Measurements from ENCODE around the gene S100P.
"Not testable (repeated sequence)": the region's sequence is repeated elsewhere in the genome, so short reads cannot be mapped to it uniquely, and the experiment has no call there.

S100P gene

GRCh38 chr4:6693231-6694176 is at the start of gene S100P:
Gene S100P, plus strand, starts transcription at chr4:6693878. Its CDS starts 55 bp downstream, at chr4:6693933.
- DNase-seq (ENCODE audit: low spot score), result no peak

- no peak for DNase-seq (ENCODE audit: low spot score)
These were observed 48.7 kb upstream of the S100P start for GRCh38 chr4:6644792-6645530.

GRCh38 chr4:6647169-6647568 is 46.5 kb upstream of the S100P start:
- no peak for DNase-seq (ENCODE audit: low spot score)

GRCh38 chr4:6647582-6648230 is 46.0 kb upstream of the S100P start:
- DNase-seq (ENCODE audit: low spot score), result no peak

GRCh38 chr4:6649216-6649615 is 44.5 kb upstream of the S100P start:
- no peak for DNase-seq (ENCODE audit: low spot score)

GRCh38 chr4:6654211-6654610 is 39.5 kb upstream of the S100P start:
- not testable (repeated sequence) for DNase-seq (ENCODE audit: low spot score)

GRCh38 chr4:6655291-6655690 is 38.4 kb upstream of the S100P start:
- not testable (repeated sequence) for DNase-seq (ENCODE audit: low spot score)

- no peak for DNase-seq (ENCODE audit: low spot score)
These were observed 37.8 kb upstream of the S100P start for GRCh38 chr4:6655924-6656323.

GRCh38 chr4:6657242-6658208 is 36.2 kb upstream of the S100P start:
- DNase-seq (ENCODE audit: low spot score), result no peak

GRCh38 chr4:6658209-6658595 is 35.5 kb upstream of the S100P start:
- no peak for DNase-seq (ENCODE audit: low spot score)

GRCh38 chr4:6658597-6659075 is 35.0 kb upstream of the S100P start:
- no peak for DNase-seq (ENCODE audit: low spot score)

- DNase-seq (ENCODE audit: low spot score), result no peak
These were observed 33.8 kb upstream of the S100P start for GRCh38 chr4:6659897-6660296.

- no peak for DNase-seq (ENCODE audit: low spot score)
These were observed 33.2 kb upstream of the S100P start for GRCh38 chr4:6660430-6660829.

- DNase-seq (ENCODE audit: low spot score), result no peak
These were observed 31.1 kb upstream of the S100P start for GRCh38 chr4:6662591-6662990.

- DNase-seq (ENCODE audit: low spot score), result no peak
These were observed 29.9 kb upstream of the S100P start for GRCh38 chr4:6663596-6664393.

GRCh38 chr4:6665320-6665654 is 28.4 kb upstream of the S100P start:
- DNase-seq (ENCODE audit: low spot score), result no peak

GRCh38 chr4:6668391-6668790 is 25.3 kb upstream of the S100P start:
- DNase-seq (ENCODE audit: low spot score), result no peak

- no peak for DNase-seq (ENCODE audit: low spot score)
These were observed 22.0 kb upstream of the S100P start for GRCh38 chr4:6671648-6672047.

GRCh38 chr4:6672131-6672530 is 21.5 kb upstream of the S100P start:
- no peak for DNase-seq (ENCODE audit: low spot score)

- not testable (repeated sequence) for DNase-seq (ENCODE audit: low spot score)
These were observed 21.0 kb upstream of the S100P start for GRCh38 chr4:6672541-6673190.

Data from kidney capillary endothelial cell (primary cell).